ENCODE data around the gene PITX3.

DNA sequence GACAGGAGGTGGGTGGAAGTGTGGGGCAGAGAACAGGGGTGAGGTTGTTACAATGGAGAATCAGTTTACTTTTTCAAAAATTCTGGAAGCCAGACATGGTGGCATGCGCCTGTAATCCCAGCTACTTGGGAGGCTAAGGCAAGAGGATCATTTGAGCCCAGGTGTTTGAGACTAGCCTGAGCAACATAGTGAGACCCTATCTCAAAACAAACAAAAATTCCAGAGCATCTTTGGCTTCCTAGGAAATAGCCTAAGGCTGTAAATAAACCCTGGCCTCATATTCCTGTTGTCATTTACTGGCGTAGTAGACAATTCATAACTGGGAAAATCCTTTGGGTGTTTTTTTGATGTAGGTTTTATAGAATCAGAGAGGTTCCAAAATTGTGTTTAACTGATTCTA is 48.0 kb upstream of the PITX3 start:
- TF ChIP-seq EZH2 (IDR thresholded peaks at IDR 0.05; ENCODE audit: insufficient read depth, poor library complexity, severe bottlenecking), result no peak
- no peak for TF ChIP-seq EZH2phosphoT487 (IDR thresholded peaks at IDR 0.05; ENCODE audit: insufficient read depth, low read depth)

Measured in GM23248 (cell line).